Forelimb muscle (tissue), 1 donor: Measurements from ENCODE around the gene TBC1D14. TPM values are rescaled to one million over a fixed set of nuclear protein-coding genes. Genes with fewer than 3 reads are reported as not detected.
"Not testable (repeated sequence)": the region's sequence is repeated elsewhere in the genome, so short reads cannot be mapped to it uniquely, and the experiment has no call there.

ENCODE experiments used
- DNase-seq: peaks from one replicate; pipeline ENCODE4 v3.0.0-alpha.2; 2013; ENCODE audit warnings: low read depth
- polyA plus RNA-seq: library from polyadenylated mRNA; unstranded; fragments of 120-200 nt; gene quantifications from one replicate; pipeline ENCODE4 v1.2.1, GENCODE V29; 2013; ENCODE audit not compliant: insufficient read length

The TBC1D14 gene
- polyA plus RNA-seq, 1 donor = 37.0 TPM

- no peak for DNase-seq
These were observed 167.1 kb downstream of the TBC1D14 start for GRCh38 chr4:7076696-7077082.

GRCh38 chr4:7077371-7077770, 167.7 kb downstream of the TBC1D14 start:
- no peak for DNase-seq

GRCh38 chr4:7078025-7078424, 168.4 kb downstream of the TBC1D14 start:
- no peak for DNase-seq

GRCh38 chr4:7079483-7079882, 169.9 kb downstream of the TBC1D14 start:
- not testable (repeated sequence) for DNase-seq

GRCh38 chr4:7079909-7080308, 170.3 kb downstream of the TBC1D14 start:
- not testable (repeated sequence) for DNase-seq

Other genes with a start within 250 kb of the TBC1D14 start
- 0.67 TPM for gene S100P, start 215.9 kb upstream of the TBC1D14 start, polyA plus RNA-seq
- 50.2 TPM for gene MRFAP1L1, start 200.0 kb upstream of the TBC1D14 start, polyA plus RNA-seq
- 8.5 TPM for gene BLOC1S4, start 193.7 kb upstream of the TBC1D14 start, polyA plus RNA-seq
- 21.3 TPM for gene KIAA0232, start 127.1 kb upstream of the TBC1D14 start, polyA plus RNA-seq
- gene TADA2B, start 133.5 kb downstream of the TBC1D14 start, polyA plus RNA-seq = 22.0 TPM
- gene GRPEL1, start 158.2 kb downstream of the TBC1D14 start, polyA plus RNA-seq = 30.1 TPM